HG03520 (cell line): ENCODE results near the gene KNSTRN.

Experiments used
- ATAC-seq: cut with Tn5 transposase; IDR thresholded peaks from one replicate; pipeline ENCODE4 v1.9.1; 2021; ENCODE audit warnings: mild to moderate bottlenecking, moderate library complexity; ENCODE audit not compliant: unreplicated experiment

The KNSTRN gene, protein sequence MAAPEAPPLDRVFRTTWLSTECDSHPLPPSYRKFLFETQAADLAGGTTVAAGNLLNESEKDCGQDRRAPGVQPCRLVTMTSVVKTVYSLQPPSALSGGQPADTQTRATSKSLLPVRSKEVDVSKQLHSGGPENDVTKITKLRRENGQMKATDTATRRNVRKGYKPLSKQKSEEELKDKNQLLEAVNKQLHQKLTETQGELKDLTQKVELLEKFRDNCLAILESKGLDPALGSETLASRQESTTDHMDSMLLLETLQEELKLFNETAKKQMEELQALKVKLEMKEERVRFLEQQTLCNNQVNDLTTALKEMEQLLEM

DNA sequence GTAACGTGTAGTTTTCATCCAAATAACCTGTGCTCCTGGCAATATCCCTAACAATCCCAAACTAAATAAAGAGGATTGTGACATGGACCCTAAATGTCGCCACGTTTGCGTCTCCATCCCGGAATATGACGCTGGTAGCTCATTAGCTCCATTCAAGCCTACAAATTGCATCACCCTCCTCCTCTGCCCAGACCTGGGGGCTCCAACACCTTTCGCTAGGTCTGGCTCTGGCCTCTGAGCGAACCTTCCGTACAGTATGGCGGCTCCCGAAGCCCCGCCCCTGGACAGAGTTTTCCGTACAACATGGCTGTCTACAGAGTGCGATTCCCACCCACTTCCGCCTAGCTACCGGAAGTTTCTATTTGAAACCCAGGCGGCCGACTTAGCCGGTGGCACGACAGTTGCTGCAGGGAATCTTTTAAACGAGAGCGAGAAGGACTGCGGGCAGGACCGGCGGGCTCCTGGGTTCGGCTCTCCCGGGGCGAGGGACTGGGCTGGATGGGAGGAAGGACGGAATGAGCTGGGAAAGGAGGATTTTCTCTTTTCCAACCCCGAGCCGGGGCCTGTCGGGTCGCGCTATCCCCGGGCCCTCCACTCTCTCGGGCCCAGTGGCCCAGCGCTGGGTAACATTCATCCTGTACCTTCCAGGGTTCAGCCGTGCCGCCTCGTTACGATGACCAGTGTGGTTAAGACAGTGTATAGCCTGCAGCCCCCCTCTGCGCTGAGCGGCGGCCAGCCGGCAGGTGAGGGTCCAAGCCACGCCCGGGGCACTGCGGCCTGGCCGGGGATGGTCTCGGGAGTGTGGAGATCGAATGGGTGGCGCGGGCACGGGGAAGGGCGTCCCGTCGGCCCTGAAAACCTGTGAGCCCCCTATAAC is at the start of gene KNSTRN:
Gene KNSTRN (plus strand): TSS at position 142 of the 877 bp plus-strand sequence. CDS start 115 bp downstream, at position 257.
- peak; percentile 94 for ATAC-seq

DNA sequence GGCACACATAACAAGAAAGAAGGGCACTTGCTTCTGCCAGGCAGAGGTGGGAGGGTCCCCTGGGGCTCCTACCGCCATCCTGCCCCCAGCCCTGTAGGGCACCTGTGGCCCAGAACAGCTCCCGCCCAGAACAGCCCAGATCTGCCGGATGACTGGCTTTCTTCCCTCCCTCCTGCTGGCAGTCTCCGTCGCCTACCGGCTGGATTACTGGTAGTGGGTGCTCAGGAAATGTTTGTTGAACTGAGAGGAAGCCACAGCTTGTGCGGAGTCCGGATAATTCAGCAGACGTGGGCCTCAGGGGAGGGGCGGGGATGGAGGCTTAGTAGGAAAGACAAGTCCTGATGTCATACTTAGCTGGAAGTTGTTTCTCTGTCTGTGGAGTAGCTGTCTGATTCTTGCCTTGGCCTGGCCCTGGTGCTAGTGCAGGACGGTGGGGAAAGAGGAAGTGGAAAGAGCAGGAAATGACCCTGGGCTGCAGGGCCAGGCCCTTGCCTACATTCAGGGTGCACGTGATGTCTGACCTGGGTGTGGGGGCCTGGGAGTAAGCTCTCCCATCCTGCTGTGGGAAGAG is 48.5 kb upstream of the KNSTRN start:
- no peak for ATAC-seq

DNA sequence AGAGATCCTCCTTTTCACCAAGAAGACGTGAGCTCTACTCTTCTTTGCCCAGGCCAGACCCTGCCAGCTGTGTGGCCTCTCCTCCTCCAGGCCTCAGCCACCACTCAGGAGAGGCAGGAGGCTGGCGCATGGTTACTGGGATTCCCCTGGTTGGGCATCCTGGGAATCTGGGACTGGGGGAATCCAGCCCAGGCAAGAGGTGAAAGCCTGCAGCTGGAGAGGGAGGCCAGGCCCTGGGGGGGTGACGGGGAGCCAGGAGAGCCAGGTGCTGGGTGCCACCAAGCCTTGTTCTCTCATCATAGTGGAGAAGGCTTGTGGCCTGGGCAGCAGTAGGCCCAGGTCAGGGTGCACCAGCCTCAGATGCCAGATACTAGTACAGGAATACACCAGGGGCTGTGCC is 48.0 kb upstream of the KNSTRN start:
- ATAC-seq = no peak

DNA sequence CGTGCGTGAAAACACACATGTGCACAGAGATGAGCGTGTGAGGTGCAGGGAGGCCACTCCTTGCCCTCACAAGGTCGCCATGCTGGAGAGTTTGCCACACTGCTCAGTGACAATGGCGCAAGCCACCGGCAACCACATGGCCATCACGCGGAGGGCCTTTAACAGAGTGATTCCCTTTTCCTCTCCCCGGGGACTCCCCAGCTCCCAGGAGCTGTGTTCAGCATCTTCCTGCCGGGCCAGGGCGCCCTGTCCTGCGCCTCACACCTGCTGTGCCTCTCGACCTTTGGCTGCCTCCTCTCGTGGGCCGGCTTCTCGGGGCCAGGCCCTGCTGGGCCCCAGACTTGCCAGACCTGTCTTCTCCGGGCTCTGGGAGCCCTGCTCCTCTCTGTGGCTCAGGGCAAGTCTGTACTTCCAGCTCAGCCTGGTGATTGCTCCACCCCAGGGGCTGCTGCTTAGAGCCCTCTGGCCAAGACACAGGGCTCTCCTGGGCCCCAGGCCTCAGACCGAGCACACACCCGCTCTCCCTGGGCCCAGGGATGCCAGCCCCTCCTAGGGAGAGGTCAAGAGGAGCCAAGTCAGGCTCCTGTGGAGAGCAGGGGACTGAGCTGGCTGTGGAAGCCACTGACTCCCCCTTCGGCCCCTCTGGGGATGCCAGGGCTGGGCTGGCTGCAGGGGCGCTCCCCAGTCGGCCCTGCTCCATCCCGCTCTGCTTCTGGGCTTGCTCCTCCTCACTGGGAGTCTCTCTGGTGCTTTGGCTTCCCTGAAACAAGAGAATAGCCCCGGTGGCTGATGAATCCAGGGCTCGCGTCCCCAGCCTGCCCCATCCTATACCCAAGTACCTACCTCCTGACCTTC is 47.4 kb upstream of the KNSTRN start:
- no peak for ATAC-seq

DNA sequence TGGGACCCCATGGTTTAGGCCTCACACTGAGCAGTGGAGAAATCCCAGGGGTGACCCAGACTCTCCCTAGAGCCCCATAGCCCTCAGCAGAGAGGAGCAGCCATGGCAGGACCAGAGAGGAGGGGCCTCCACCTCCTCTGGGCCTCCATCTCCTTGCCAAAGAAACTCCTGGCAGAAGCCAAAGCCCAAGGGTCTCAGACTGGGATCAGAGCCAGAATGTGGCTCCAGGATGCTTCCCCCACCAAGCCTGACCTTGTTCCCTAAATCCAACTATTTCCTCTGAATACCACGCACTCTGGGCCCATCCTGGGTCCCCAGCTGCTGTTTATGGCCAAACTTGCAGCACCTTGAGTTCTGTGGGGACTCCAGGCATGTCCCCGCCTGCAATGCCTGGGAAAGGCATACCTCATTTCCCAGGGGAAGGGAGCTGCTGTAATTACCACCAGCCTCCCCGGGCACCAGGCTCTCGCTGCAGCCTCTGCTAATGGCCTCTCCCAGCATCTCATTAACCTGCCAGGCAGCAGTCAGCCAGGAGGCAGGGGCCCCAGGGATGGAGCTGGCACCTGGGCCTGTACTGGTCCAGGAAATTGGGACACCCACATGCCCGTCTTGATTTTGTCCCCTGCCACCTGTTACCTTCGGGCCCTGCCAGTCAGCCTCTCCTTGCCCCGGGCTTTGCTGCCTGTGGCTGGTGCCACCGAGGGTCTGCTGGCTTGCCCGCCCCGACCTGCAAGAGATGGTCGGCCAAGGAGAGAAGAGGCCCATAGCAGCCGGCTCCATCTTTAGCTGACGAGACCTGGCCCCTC is 46.4 kb upstream of the KNSTRN start:
- no peak for ATAC-seq

DNA sequence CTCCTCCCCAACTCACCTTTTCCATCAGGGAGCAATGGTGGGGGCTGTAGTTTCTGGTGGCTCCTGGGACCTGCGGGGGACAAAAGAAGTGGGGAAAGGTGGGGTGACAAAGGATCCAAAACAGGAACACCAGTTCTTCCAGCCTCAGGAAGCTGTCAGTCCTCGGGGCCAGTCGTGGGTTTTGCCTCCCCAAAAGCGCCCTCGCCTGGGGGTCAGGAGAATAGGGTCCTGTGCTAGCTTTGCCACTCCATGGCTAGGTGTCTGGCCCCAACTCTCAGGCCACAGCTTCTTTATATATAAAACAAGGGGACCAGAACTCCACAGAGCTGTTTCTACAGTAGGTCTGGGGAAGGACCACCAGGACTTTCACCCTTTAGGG is 45.8 kb upstream of the KNSTRN start:
- no peak for ATAC-seq

DNA sequence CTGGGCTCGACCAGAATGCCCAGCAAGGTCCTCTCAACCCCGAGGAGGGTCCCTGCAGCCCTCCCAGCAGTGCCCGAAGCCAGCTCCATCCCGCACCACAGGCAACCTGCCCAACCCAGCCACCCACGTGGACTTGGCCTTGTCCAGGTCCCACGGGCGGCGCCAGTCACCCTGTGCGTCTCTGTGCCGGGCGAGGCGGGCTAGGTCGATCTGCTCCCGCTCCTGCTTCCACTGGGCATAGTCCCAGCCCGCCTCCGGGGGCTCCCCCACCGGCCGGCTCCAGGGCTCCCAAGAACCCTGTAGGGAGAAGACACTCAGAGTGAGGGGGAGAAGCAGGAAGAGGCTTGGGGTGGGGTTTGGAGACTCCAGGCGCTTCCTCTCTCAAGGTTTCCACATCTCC is 44.9 kb upstream of the KNSTRN start:
- no peak for ATAC-seq

DNA sequence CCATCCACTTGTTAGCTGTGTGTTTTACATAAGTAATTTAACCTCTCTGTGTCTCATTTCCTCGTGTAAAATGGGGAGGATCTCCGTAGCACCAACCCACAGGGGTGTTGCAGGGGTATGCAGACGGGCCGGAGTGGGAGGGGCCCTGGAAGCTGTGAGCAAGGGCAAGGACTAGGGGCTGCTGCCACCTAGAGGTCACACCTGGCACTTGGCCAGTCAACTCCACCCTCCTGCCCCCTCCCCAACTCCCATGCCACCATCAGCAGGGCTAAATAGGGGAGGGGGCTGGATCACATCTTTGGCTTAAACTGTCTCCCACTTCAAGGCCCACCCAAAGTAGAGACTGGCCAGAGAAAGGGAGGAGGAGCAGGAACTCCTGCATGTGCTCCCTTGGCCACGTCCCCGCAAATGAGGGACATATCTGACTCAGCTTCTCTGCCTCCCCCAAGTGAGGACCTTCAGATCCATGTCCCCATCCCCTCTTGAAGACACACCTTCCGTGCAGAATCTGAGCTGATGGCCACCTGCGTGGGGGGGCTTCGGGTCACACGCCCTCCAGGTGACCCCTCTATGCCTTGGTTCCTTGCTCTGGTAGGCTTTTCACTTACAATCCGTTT is 44.4 kb upstream of the KNSTRN start:
- ATAC-seq = peak; percentile 60

DNA sequence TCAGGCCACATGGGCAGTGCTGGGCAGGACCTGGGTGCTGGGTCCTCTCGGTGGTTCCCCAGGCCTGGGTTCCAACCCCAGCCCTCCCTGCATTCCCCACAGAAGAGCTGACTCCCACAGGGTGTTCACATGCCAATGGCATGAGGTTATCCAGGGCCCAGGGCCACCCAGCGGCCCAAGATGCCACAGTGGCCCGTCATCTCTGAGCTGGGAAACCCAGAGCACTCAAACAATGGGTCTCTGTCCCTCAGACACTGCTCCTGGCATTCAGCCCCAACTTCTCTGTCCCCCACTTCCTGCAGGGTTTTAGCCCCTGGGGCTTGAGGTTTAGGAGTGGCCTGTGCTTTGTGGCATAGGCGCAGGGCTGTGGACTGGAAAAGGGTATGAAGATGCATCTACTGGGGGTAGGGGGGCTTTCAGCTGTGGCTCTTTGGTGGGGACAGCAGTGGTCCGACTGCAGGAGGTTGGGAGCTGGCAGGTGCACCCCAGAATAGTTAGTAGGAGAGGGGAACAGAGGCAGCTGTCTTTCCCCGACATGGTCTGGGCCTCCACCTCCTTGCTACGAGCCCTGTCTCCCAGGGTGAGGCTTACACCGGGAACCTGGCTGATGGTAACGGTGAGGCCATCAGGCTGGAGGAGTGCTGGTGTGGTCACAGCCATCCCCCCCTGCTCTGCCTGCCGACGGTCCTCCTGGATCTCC is 43.5 kb upstream of the KNSTRN start:
- ATAC-seq = no peak

DNA sequence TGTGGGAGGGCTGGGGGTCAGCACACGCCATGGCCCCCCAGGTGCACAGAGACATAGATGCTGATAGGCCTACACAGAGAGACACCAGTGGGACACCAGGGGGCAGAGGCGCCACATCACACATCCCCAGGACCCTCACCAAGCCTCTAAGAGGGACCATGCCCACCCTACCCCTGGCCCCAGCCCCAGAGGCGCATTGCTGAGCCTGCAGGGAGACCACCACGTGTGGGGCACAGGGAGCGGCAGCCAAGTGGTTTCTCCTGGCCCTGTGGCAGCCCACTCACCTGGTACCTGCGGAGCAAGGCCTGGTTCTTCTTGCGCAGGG is 42.9 kb upstream of the KNSTRN start:
- ATAC-seq = no peak

DNA sequence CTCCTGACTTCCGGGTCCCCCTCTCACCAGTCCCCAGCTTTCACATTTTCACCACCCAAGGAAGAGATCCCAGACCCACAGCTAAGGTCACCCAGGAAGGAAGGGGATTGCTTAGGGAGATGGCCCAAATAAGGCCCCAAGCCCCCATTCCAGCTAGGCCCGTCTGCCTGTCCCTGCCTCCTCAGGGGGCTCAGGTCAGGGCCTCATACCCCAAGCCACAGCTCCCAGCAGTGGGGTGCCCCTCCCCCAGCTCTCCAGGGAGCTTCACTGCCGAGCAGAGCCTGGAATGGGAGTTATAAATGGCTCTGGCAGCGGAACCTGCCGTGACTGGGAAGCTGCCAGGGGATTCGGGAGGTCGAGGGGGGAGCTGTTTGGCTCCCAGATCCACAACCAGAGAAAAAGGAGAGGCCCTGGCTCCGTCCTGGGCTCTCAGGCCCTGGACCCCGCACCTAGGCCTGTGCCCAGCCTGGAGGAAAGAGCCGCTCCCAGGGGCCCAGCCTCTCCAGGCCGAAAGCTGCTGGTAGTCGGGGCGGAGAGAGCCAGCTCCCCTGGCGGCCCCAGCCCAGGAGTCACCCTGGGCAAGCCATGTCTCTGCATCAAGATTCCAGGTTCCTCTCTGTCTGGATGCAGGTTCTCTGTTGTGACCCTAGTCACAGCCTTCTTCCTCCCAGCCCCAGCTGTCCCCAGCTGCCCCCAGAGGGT is 42.3 kb upstream of the KNSTRN start:
- no peak for ATAC-seq

DNA sequence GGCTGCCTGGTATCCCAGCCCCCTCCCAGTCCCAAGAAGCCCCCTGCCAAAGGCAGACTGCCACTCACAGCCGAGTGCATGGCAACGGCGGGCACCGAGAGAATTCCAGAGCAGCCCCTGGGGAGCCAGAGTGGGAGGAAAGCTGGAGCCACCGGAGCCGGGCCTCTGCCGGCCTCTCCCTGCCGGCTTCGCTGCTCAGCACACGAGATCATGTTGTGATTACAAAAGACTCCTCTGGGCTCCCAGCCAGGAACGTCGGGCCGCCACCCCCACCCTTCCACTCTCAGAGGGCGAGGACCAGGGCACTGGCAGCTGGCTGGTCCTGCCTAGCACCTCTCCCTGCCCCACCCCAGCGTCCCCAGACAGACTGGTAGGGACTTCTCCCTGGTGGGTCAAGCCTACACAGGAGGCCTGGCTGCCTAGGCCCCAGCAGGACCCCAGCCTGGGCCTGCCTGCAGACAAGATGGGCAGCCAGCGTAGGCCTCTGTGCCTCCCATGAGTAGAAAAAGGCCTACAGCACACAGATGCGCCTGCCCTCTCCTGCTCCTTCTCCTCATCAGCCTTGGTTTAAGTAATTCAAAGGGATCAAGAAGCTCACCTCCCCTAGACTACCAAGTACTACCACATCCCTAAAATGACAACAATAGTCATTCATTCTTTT is 41.7 kb upstream of the KNSTRN start, which contains the start of gene CCDC9B:
Gene CCDC9B (minus strand): TSS at position 200 of the 661 bp plus-strand sequence. CDS start 120 bp downstream, at position 80.
- ATAC-seq = no peak

DNA sequence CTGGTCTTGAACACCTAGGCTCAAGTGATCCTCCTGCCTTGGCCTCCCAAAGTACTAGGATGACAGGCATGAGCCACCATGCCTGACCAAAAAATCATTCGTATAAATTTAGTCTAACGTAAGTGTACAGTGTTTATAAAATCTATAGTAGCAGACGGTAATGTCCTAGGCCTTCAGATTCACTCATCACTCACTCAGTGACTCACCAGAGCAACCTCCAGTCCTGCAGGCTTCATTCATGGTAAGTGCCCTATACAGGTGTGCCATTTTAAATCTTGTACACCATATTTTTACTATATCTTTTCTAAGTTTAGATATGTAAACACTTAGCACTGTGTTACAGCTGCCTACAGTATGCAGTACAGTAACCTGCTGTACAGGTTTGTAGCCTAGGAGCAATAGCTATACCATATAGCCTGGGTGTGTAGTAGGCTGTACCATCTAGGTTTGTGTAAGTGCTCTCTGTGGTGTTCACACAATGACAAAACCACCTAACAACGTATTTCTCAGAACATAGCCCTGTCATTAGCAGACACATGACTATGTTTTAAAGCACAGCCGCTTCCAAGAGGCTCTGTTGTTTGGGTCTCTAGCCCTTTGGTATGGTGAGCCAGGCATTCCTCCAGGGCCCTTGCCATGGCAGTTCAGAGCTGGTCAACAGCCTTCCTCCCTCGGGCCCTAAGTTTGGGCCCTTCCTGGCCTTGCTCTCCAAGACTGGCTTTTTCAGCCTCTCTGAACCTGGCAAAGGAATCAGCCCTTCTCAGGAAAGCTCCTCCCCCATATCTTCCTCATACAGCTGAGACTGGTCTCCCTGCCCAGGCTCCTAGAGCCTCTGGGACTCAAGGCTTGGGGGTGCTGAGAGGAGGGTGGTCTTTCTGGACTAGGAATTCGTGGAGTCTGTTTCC is 39.9 kb upstream of the KNSTRN start:
- no peak for ATAC-seq

DNA sequence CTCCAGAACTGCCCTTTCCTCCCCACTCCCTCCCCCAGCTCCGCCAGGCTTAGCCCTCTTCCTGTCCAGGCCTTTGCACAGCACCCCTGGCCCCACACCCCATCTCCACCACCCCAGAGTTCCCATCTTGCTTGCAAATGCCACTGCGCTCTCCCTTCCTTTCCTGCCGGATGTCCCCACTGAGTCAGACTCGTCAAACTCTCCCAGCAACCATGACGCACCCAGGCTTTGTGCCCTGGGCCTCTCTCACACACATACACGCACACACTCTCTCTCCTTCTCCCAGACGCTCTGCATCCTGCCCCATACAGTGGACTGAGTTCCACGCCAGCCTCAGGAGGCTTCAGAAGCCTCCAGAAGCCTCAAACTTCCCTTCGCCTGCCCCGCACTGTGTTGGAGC is 39.0 kb upstream of the KNSTRN start:
- ATAC-seq = no peak

DNA sequence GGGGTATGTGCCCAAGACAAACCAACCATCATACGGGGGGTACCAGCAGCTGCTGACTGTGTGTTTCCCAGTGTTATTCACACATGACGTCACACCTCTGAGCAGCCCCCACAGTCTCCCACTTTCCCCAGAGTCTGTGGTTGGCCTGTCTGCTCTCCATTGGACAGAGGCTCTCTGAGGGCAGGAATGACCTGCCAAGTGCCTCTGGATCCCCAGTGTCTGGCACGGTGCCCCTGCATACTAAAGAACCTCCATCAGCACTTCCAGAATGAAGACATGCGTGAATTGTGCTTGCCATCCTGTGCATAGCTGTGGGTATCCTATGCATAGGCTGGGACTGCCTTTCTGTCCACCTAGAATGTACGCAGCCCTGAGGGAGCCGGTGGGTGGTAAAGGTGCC is 38.3 kb upstream of the KNSTRN start:
- no peak for ATAC-seq

DNA sequence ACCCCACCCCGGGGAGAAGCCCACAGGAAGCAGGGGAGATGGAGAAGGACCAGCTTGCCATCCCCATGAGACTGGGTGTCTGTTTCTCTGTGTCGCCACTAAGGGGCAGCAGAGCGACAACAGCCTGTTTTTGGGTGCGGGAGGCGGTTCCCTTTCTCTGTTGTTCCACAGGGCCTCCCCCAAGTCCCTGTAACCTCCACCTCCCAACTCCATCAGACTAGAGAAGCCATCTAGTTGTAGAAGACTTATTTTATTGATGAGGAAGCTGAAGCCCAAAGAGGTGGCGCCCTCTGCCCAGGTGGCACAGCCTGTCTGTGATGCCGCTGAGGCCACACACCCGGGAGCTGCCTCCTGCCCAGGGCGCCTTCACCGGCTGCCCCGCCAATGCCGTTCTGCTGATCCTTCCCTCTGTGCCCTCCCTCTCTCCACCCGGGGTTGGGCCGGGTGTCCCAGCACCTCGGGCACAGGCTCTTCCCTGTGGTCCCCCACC is 37.8 kb upstream of the KNSTRN start:
- ATAC-seq = no peak
